GM12801 (cell line): Measurements from ENCODE around the gene OR8D4.

Experiments
- CTCF ChIP-seq: IDR thresholded peaks from one replicate; pipeline ENCODE4 v1.5.1; 2011; ENCODE audit warnings: control low read depth; ENCODE audit not compliant: insufficient read length; ENCODE audit errors: extremely low read depth

OR8D4 gene

GRCh38 chr11:123943738-123944137 lies 41.8 kb downstream of the OR8D4 start, which contains the start of gene OR6T1:
Gene OR6T1, minus strand, starts transcription at chr11:123943838. Its CDS starts 0 bp downstream, at chr11:123943838.
- TF ChIP-seq CTCF, result no peak

- no peak for TF ChIP-seq CTCF
These were observed 43.2 kb downstream of the OR8D4 start for GRCh38 chr11:123945132-123945531.

GRCh38 chr11:123956752-123957151 lies 54.8 kb downstream of the OR8D4 start:
- TF ChIP-seq CTCF, result no peak
